Smooth muscle cell of the brain vasculature (primary cell): ENCODE results near the gene HSD3B2.

Experiments used
- DNase-seq: peaks from one replicate; pipeline ENCODE4 v3.0.0-alpha.2; 2012; ENCODE audit warnings: low read depth, low spot score

HSD3B2 gene

DNA sequence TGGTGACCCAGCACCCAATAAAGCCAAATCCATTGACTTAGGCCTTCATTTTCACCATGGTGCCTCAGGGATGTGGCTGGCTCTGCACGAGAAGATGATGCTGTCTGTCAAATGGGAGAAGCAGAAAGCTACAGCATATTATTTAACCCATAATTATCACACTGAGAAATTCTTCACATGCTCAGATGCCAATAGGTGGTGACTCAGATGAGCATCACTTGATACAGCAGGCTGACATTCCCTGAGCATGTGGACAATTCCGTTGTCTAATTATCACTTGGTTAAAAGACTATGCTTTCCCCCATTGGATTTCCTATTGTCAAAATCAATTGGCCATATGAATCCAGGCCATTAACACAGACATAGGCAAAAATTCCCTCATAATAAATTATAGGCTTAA, 48.0 kb downstream of the HSD3B2 start:
- DNase-seq: no peak

GRCh38 chr1:119463569-119463968, 48.6 kb downstream of the HSD3B2 start:
- no peak for DNase-seq

DNA sequence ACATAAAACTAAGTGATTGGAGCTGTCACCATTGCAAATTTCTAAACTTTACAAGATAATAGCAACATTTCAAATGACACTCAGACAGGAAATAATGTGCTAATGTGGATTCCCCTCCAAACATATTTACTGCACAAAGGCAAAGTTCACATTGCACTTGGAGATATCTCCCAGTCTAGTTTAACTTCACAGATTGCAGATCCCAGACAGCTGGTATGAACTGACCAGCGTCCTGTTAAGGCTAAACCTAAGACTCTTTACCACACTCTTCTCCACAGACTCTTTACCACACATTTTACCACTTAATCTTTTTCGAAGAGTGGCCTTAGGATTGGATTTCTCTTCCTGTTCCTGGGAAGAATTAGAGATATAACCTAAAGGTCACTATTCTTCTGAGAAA, 51.5 kb downstream of the HSD3B2 start:
- DNase-seq: no peak

DNA sequence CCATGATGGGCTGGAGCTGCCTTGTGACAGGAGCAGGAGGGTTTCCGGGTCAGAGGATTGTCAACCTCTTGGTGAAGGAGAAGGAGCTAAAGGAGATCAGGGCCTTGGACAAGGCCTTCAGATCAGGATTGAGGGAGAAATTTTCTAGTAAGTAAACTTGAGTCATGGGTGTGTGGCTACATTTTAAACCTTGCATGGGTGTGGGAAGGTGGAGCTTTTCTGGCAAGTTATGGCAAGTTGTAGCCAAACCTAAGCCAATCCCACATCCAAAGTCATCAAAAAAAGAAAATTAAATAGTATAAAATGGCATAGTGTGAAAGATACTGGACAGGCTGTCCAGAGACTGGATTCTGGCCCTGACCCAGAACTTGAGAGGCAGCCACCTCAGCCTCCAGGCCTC, 52.3 kb downstream of the HSD3B2 start:
- DNase-seq: no peak

- no peak for DNase-seq
Observed at GRCh38 chr1:119467857-119468668, 53.1 kb downstream of the HSD3B2 start.

GRCh38 chr1:119469741-119470140, 54.8 kb downstream of the HSD3B2 start:
- DNase-seq: no peak

DNA sequence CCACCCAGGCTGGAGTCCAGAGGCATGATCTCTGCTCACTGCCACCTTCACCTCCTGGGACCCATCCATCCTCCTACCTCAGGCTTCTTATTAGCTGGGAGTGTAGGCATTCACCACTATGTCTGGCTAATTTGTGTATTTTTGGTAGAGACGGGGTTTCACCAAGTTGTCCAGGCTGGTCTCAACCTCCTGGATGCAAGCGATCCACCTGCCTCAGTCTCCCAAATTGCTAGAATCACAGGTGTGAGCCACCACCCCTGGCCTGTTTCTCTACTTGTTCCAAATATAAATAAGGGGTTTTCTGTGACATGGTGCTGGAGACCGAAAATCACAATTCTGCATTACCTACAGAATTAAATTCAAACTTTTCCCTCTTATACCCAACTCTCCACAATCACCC, 55.4 kb downstream of the HSD3B2 start:
- no peak for DNase-seq

GRCh38 chr1:119470958-119471357, 56.0 kb downstream of the HSD3B2 start:
- DNase-seq: no peak

- DNase-seq: no peak
Observed at GRCh38 chr1:119471566-119471965, 56.6 kb downstream of the HSD3B2 start.

DNA sequence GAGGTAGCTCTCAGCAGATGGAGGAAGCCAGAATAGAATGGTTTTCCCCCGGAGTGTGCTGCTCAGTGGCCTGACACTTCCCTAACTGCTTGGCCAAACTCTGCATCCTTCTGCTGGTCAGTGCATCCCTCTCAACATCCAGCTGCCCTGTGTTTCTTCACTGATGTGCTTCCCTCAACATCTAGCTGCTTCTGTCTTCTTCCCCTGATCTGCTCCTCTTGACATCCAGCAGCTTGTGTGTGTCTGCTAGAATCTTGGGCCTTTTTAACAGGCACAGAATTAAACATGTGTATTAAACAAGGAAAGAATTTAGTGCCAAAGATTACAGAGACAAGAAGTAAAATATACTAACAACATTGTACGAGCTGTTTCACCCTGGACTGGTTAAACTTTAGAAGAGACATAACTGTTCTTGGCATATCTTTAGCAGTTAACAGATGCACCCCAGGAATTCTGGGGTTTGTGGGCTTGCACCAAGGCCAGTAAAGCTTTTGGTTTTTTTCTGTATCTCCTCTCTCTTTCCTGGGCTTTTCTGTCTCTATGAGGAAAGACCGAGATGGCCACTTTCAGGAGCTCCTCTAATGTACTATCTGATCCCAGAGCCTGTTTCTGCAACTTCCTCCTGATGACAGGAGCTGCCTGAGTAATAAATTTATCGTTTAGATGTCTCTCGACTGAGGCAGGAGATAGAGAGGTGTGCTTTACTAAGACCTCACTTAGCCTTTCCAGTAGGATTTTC, 57.3 kb downstream of the HSD3B2 start:
- DNase-seq: no peak
